Duodenal mucosa (tissue), 2 donors: Measurements from ENCODE around the gene HLA-DMA.
A peak's percentile ranks its signal among the peaks of the same experiment; 100 is the strongest.

Source experiments
- H3K27ac ChIP-seq: one replicate; pipeline ENCODE4 v1.7.0; 2013; ENCODE audit warnings: low read depth, low read length
- H3K27me3 ChIP-seq, 2 donors: one replicate each; pipeline ENCODE4 v1.7.0; 2013; ENCODE audit warnings: low read length in 2 of 2, control low read depth in 1 of 2; ENCODE audit not compliant: insufficient read depth in 2 of 2, control insufficient read depth in 1 of 2
- H3K36me3 ChIP-seq, 2 donors: one replicate each; pipeline ENCODE4 v1.7.0; 2013; ENCODE audit warnings: low read length in 2 of 2, control low read depth in 1 of 2; ENCODE audit not compliant: insufficient read depth in 2 of 2, control insufficient read depth in 1 of 2
- H3K4me1 ChIP-seq, 2 donors: one replicate each; pipeline ENCODE4 v1.7.0; 2013; ENCODE audit warnings: low read length in 2 of 2, control low read depth in 1 of 2; ENCODE audit not compliant: insufficient read depth in 2 of 2, control insufficient read depth in 1 of 2
- H3K4me3 ChIP-seq, 2 donors: one replicate each; pipeline ENCODE4 v1.7.0; 2013; ENCODE audit warnings: low read length in 2 of 2, low read depth in 1 of 2
- H3K9ac ChIP-seq, 2 donors: one replicate each; pipeline ENCODE4 v1.7.0; 2013; ENCODE audit warnings: low read length in 2 of 2, low read depth in 1 of 2
- H3K9me3 ChIP-seq, 2 donors: one replicate each; pipeline ENCODE4 v1.7.0; 2013; ENCODE audit warnings: low read length in 2 of 2, control low read depth in 1 of 2; ENCODE audit not compliant: control insufficient read depth in 1 of 2

HLA-DMA gene

DNA sequence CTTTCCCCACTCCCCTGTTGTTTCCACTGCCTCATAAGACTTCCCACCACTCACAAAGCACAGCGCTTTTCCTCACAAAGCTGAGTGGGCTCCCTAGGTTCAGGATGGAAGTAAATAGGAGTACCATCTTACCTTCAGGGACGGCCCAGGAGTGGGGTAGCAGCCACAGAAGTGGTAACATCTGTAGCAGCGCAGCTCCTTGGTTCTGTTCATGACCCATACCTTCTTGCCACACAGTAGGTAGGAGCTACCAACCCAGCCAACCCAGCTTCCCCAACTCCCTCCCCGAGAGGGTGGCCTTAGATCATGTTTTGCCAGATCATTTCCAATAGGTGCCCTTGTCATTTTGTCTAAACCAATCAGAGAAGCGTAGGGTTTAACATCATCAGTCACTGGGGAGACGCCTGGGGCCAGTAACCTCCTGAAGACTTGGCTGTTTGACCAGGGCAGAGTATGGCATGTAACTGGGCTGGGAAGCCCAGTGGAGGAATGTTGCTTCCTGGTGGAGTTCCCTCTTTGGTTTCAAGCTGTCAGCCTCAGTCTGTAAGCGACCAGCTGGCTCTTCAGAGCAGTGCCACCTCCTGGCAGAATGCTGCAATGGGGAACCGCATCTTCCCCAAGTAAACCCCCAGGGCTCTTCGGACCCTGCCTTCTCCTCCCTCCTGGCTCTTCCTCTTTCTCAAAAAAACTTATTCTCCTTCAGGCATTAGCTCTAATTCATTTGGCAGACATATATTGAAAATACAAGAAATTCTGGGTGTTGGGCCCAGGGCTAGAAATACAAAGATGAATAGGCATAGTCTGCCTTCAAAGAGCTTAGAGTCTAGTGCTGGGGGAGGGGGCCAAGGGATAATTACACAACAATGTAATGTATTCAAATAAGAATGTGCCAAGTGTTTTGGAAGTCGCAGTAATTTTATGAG is at the start of gene HLA-DMA:
Gene HLA-DMA, minus strand, starts transcription at position 281 of the 923 bp plus-strand sequence. Its CDS starts 61 bp downstream, at position 220.
- Histone ChIP-seq H3K4me1 (peaks cover 19 to 22% of the 10 kb centered on the region in 2 donors), H3K4me3 (peak within 1 kb of the TSS; percentile 69 to 76), H3K36me3 (no peaks in the 10 kb centered on the region), H3K9me3 (no peaks in the 10 kb centered on the region), H3K27me3 (no peaks in the 10 kb centered on the region), H3K9ac (peak within 1 kb of the TSS; percentile 67 to 70), H3K27ac (peak within 1 kb of the TSS; percentile 74)

DNA sequence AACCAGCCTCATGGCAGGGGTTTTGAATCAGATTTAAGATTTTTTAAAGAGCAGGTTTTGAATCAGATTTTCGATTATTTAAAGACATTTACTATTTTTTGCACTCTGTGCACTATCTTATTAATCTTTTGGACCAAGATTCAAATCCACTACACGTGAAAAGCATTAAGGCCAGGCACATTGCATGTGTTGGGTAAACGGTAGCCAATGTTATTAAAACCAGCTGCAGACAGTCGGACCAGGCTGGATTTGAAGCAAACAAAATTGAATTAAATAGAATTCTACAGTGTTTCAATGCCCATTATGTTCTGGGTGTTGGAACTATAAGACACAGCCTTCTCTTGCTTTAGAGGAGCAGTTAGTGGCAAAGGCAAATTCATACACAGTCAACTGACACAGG is 48.8 kb upstream of the HLA-DMA start:
- H3K9me3 ChIP-seq = no peaks in the 10 kb centered on the region
- peaks cover 4 to 7% of the 10 kb centered on the region in 2 donors for H3K27me3 ChIP-seq
- no peak overlapping the region for H3K4me3 ChIP-seq

DNA sequence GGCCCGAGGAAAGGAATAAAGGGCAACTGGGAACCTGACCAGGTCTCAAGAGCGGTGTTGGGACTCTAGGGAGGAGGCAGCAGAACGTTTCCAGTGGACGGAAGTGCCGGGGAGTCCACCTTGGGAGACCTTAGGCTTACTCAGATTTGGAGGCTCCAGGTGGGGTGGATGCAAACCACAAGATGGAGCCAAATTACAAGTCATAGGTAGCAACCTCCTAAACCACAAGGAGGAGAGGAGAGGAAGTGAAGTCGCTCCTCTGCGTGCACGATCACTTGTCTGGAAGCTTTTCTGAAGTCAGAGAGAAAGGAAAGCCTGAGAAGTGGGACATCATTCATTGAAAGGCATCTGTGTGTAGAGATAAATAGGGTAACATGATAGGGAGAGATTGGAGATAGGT is 47.2 kb upstream of the HLA-DMA start:
- Histone ChIP-seq H3K36me3 (no peaks in the 10 kb centered on the region), H3K9me3 (no peaks in the 10 kb centered on the region), H3K9ac (no peak overlapping the region), H3K27me3 (peaks cover 4 to 7% of the 10 kb centered on the region in 2 donors), H3K4me1 (no peaks in the 10 kb centered on the region), H3K4me3 (no peak overlapping the region), H3K27ac (no peak overlapping the region)

More for the DNA sequence above, 48.8 kb upstream of the HLA-DMA start:
- no peak overlapping the region for H3K9ac ChIP-seq
- H3K36me3 ChIP-seq = no peaks in the 10 kb centered on the region
- H3K27ac ChIP-seq = no peak overlapping the region
- no peaks in the 10 kb centered on the region for H3K4me1 ChIP-seq

DNA sequence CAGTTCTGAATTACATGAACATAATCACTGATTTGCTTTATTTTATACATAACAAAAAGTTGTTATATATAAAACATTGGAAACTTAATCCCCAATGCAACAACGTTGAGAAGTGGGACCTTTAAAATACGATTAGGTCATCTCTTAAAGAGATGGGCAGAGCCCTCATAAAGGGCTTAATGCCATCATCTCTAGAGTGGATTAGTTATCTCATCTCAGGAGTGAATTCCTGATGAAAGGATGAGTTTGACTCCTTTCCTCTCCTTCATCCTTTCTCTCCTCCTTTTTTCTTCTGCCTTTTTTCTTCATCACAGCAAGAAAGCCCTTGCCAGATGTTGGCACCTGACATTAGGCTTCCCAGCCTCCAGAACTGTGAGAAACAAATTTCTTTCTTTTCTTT is 42.6 kb upstream of the HLA-DMA start:
- peaks cover 0 to 7% of the 10 kb centered on the region in 2 donors for H3K27me3 ChIP-seq
- no peaks in the 10 kb centered on the region for H3K9me3 ChIP-seq
- no peaks in the 10 kb centered on the region for H3K36me3 ChIP-seq
- no peak overlapping the region for H3K4me3 ChIP-seq
- no peak overlapping the region for H3K27ac ChIP-seq
- H3K9ac ChIP-seq = no peak overlapping the region
- H3K4me1 ChIP-seq = no peaks in the 10 kb centered on the region

DNA sequence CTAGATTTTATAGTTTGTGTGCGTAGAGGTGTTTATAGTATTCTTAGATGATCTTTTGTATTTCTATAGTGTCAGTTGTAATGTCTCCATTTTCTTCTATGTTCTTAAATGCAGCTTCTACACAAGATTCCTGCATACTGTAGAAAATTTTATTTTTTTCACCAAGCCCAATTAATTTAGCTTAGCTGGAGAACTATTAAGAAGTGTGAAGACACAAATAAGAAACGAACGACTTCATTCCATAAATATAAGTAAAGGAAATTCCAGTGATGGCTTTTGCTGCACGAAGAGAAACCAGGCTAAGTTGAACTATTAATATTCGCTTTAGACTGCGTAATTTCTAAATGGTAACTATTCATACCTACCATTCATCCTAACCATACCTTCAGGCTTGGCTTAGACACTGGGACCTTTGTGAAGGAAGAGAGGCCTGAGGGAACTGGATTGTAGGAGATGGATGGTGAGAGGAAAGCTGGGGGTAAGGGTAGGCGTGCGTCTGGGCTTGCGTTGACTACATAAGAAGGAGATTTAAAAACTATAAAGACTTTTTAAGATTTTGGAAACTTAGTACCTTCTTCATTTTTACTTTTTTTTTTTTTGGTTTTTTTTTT is 40.6 kb upstream of the HLA-DMA start:
- Histone ChIP-seq H3K27me3 (peaks cover 0 to 3% of the 10 kb centered on the region in 2 donors), H3K9ac (no peak overlapping the region), H3K27ac (no peak overlapping the region), H3K36me3 (no peaks in the 10 kb centered on the region), H3K4me3 (no peak overlapping the region), H3K4me1 (no peaks in the 10 kb centered on the region), H3K9me3 (no peaks in the 10 kb centered on the region)

DNA sequence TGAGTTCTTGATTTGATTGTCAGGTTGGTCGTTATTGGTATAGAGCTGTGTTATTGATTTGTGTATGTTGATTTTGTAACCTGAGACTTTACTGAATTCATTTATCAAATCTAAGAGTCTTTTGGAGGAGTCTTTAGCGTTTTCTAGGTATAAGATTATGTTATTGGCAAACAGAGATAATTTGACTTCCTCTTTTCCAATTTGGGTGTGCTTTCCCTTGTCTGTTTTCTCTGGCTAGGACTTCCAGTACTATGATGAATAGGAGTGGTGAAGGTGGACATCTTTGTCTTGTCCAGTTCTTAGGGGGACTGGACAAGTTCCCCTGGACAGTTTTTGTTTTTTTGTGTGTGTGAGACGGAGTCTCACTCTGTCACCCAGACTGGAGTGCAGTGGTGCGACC is 39.1 kb upstream of the HLA-DMA start:
- Histone ChIP-seq H3K9me3 (no peaks in the 10 kb centered on the region), H3K36me3 (no peaks in the 10 kb centered on the region), H3K4me3 (no peak overlapping the region), H3K4me1 (no peaks in the 10 kb centered on the region), H3K27me3 (peaks cover 0 to 3% of the 10 kb centered on the region in 2 donors), H3K27ac (no peak overlapping the region), H3K9ac (no peak overlapping the region)

DNA sequence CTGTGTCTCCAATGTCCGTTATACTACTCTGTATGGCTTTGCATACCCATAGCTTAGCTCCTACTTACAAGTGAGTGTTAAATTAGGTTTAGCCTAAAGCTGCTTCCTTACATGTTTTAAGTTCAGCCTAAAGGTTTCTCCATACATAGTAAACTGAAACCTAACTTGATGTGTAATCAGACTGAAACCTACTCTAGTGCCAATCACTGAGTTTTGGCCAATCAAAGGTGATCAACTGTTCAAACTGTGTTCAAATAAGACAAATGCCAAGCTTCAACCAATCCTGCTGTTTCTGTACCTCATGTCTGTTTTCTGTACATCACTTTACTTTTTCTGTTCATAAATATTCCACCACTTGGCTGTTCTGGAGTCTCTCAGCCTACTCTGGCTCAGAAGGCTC is 36.5 kb upstream of the HLA-DMA start:
- Histone ChIP-seq H3K27ac (no peak overlapping the region), H3K9ac (no peak overlapping the region), H3K4me1 (peaks cover 4 to 5% of the 10 kb centered on the region in 2 donors), H3K9me3 (no peaks in the 10 kb centered on the region), H3K36me3 (no peaks in the 10 kb centered on the region), H3K4me3 (no peak overlapping the region), H3K27me3 (peaks cover 0 to 3% of the 10 kb centered on the region in 2 donors)

DNA sequence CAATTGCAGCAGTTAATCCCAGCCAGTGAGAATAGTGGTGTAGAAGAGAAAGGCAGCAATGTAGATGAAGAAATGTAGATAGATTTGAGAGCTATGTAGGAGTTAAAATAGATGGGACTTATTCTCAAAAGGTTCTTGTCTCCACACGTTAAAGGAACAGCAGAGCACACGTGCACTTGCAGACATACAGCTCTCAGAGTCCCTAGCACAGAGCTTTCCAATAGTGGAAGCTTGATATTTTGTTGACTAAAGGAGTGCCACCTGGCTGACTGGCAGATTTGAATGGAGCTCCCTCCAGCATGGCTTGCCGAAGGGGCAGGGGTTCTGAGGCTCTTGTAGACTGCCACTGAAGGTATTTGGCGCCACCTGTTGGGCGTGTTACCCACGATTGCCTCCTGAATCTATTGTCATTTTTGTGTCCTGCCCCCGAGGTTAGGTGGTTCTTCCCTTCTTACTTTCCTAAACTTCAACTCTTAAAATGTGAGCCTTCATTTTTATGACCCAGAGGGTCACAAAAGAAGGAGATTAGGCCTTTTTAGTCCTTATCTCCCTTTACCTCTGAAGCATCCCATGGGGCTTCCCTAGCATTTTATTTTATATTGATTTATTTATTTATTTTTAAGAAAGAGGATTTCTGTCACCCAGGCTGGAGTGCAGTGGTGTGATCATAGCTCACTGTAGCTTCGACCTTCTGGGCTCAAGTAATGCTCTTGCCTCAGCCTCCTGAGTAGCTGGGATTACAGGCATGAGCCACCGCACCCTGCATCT is 31.9 kb upstream of the HLA-DMA start:
- no peak overlapping the region for H3K9ac ChIP-seq
- H3K27me3 ChIP-seq = no peaks in the 10 kb centered on the region
- H3K36me3 ChIP-seq = peaks cover 14 to 25% of the 10 kb centered on the region in 2 donors
- no peak overlapping the region for H3K27ac ChIP-seq
- no peak overlapping the region for H3K4me3 ChIP-seq
- peaks cover 30 to 48% of the 10 kb centered on the region in 2 donors for H3K4me1 ChIP-seq
- no peaks in the 10 kb centered on the region for H3K9me3 ChIP-seq

DNA sequence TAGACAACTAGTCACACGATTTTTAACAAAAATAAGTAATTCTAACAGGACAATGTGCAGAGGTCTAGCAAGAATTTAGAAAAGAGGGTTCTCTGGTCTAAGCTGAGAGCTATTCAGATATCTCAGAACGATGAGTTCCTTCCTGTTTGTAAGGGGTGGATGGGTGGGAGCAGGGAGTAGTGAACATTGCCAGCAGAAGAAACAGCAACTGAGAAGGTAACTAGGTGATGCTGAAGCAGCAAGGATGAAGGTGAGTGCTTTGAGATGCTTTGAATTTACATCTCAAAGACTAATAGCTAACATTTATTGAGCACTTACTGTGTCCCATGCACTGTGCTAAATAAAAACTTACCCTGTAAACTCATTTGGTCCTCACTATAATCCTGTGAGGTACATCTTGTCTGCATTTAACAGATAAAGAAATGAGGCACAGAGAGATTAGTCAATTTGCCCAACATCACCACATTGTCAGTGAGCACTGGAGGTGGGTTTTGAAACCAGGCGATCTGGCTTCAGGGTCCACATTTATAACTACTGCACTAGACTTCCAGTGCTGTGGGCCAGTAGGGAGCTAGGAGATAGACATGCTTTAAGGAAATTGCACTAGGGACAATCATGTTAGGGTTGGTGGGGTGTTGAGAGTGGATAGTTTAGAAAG is 31.2 kb upstream of the HLA-DMA start:
- Histone ChIP-seq H3K36me3 (peaks cover 21 to 33% of the 10 kb centered on the region in 2 donors), H3K27me3 (no peaks in the 10 kb centered on the region), H3K27ac (no peak overlapping the region), H3K4me1 (peaks cover 35 to 52% of the 10 kb centered on the region in 2 donors), H3K9me3 (no peaks in the 10 kb centered on the region), H3K4me3 (no peak overlapping the region), H3K9ac (no peak overlapping the region)
